HL-60 (cell line): Measurements from ENCODE around the gene COMMD7.
"Not testable (repeated sequence)": the region's sequence is repeated elsewhere in the genome, so short reads cannot be mapped to it uniquely, and the experiment has no call there.

Experiments used
- DNase-seq, 2 experiments: peaks; one replicate each; pipeline ENCODE4 v3.0.0-alpha.2; 2010 to 2020; ENCODE audit warnings: low read depth in 1 of 2, low spot score in 1 of 2
- H3K27ac ChIP-seq: fragments of 250-450 bp; sonication (Bioruptor Pico); replicated peaks from 2 replicates; pipeline ENCODE4 v1.5.1; 2020; ENCODE audit warnings: mild to moderate bottlenecking, moderate library complexity
- H3K27me3 ChIP-seq: fragments of 250-450 bp; sonication (Bioruptor Pico); 2 replicates; pipeline ENCODE4 v1.5.1; 2021; ENCODE audit warnings: mild to moderate bottlenecking, moderate library complexity; ENCODE audit not compliant: insufficient read depth, poor library complexity, severe bottlenecking
- H3K4me3 ChIP-seq: replicated peaks from 2 replicates; pipeline ENCODE4 v1.5.1; 2011; ENCODE audit warnings: mild to moderate bottlenecking, control low read depth, low read length; ENCODE audit not compliant: insufficient read depth
- GABPA ChIP-seq: IDR thresholded peaks from 2 replicates; pipeline ENCODE4 v1.6.1; 2012; ENCODE audit warnings: low read depth
- POLR2AphosphoS5 ChIP-seq: IDR thresholded peaks from 2 replicates; pipeline ENCODE4 v1.6.1; 2012; ENCODE audit warnings: low read depth
- SPI1 ChIP-seq: IDR thresholded peaks from 2 replicates; pipeline ENCODE4 v1.6.1; 2012; ENCODE audit warnings: low read depth, mild to moderate bottlenecking, borderline replicate concordance
- TF ChIP-seq, protein P1 (sequence below): IDR thresholded peaks from one replicate; pipeline ENCODE4 v1.5.1; 2011; ENCODE audit warnings: low read length, control low read depth, inconsistent platforms; ENCODE audit not compliant: insufficient read depth
- TF ChIP-seq, protein P2 (sequence below): IDR thresholded peaks from 2 replicates; pipeline ENCODE4 v1.6.1; 2012; ENCODE audit warnings: low read depth; ENCODE audit not compliant: insufficient replicate concordance

COMMD7 gene

DNA sequence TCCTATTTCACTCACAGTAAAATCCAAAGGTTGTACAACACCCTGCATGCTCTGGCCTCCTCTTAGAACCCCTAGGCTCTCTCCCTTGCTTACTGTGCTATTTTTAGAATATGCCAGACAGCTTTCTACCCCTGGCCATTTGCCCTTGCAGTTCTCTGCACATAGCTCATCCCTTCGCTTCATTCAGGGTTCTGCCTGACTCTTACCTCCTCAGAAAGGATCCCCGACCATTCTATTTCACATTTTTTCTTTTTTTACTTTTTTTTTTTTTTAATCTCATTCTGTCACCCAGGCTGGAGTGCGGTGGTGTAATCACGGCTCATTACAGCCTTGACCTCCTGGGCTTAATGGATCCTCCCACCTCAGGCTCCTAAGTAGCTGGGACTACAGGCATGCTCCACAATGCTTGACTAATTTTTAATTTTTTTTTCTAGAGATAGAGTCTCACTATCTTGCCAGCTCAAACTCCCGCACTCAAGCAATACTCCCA is 33.6 kb downstream of the COMMD7 start:
- H3K4me3 ChIP-seq, result no peak overlapping the region
- H3K27ac ChIP-seq, result no peak overlapping the region
- TF ChIP-seq GABPA (no peak), POLR2AphosphoS5 (no peak), SPI1 (no peak)
- TF ChIP-seq, protein P1, sequence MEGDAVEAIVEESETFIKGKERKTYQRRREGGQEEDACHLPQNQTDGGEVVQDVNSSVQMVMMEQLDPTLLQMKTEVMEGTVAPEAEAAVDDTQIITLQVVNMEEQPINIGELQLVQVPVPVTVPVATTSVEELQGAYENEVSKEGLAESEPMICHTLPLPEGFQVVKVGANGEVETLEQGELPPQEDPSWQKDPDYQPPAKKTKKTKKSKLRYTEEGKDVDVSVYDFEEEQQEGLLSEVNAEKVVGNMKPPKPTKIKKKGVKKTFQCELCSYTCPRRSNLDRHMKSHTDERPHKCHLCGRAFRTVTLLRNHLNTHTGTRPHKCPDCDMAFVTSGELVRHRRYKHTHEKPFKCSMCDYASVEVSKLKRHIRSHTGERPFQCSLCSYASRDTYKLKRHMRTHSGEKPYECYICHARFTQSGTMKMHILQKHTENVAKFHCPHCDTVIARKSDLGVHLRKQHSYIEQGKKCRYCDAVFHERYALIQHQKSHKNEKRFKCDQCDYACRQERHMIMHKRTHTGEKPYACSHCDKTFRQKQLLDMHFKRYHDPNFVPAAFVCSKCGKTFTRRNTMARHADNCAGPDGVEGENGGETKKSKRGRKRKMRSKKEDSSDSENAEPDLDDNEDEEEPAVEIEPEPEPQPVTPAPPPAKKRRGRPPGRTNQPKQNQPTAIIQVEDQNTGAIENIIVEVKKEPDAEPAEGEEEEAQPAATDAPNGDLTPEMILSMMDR, result no peak
- TF ChIP-seq, protein P2, sequence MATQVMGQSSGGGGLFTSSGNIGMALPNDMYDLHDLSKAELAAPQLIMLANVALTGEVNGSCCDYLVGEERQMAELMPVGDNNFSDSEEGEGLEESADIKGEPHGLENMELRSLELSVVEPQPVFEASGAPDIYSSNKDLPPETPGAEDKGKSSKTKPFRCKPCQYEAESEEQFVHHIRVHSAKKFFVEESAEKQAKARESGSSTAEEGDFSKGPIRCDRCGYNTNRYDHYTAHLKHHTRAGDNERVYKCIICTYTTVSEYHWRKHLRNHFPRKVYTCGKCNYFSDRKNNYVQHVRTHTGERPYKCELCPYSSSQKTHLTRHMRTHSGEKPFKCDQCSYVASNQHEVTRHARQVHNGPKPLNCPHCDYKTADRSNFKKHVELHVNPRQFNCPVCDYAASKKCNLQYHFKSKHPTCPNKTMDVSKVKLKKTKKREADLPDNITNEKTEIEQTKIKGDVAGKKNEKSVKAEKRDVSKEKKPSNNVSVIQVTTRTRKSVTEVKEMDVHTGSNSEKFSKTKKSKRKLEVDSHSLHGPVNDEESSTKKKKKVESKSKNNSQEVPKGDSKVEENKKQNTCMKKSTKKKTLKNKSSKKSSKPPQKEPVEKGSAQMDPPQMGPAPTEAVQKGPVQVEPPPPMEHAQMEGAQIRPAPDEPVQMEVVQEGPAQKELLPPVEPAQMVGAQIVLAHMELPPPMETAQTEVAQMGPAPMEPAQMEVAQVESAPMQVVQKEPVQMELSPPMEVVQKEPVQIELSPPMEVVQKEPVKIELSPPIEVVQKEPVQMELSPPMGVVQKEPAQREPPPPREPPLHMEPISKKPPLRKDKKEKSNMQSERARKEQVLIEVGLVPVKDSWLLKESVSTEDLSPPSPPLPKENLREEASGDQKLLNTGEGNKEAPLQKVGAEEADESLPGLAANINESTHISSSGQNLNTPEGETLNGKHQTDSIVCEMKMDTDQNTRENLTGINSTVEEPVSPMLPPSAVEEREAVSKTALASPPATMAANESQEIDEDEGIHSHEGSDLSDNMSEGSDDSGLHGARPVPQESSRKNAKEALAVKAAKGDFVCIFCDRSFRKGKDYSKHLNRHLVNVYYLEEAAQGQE, result no peak
- no peaks in the 10 kb centered on the region for H3K27me3 ChIP-seq
- no peak for DNase-seq

DNA sequence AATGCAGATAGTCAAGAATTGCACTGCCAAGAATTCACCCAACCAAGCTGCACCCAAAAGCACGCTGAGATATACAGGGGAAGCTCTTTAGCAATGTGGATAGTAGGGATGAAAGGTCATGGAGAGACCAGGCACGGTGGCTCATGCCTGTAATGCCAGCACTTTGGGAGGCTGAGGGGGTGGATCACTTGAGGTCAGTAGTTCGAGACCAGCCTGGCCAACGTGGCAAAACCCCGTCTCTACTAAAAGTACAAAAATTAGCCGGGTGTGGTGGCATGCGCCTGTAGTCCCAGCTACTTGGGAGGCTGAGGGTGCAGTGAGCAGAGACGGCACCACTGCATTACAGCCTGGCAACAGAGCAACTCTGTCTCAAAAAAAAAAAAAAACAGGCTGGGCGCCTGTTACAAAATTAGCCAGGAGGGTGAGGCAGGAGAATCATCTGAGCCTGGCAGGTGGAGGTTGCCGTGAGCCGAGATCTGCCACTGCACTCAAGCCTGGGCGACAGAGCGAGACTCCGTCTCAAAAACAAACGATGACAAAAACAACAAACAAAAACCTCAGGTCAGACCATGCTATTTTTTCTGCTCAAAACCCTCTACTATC is 34.1 kb downstream of the COMMD7 start:
- H3K4me3 ChIP-seq, DNase-seq, H3K27me3 ChIP-seq, H3K27ac ChIP-seq: not testable (repeated sequence)

DNA sequence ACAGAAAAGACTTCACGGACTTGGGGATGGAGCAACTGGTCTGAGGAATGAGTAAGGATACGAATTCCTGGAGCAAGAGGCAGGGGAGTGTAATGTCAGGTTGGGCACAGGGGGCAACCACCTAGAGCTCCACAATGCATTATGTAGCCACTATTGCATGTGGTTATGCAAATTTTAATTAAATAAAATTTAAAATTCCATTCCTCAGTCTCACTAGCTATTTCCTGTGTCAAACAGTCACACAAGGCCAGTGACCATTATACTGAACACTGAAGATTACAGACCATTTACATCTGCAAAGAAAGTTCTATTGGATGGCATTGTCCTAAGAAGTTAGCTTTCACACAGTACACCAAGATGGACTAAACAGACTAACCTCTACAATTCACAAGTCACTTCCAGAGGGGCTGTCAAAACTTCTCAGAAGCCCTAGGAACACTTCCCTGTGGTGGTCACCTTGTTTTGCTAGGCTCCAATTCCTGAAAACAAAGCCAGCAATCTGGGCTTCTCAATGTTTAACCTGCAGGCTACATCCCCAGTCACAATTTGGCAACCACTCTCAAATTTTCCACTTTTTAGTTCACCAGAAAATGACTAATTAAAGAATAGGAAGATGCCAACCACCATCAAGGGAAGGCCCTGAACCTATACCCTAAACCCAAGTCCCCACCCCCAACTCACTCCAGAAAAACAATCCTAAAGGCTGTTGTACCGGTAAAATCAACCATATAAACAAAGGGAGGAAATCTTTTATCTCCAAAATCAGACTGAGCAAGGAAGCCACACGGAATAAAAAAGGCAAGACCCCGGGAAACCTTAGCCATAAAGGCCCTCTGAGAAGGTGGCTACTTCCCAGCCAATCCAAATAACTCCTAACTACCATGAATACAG is 35.3 kb downstream of the COMMD7 start:
- Histone ChIP-seq H3K27ac (no peak overlapping the region), H3K4me3 (no peak overlapping the region)

More for the DNA sequence above, 35.3 kb downstream of the COMMD7 start:
- no peaks in the 10 kb centered on the region for H3K27me3 ChIP-seq
- no peak for DNase-seq
- TF ChIP-seq, protein P1, result no peak
- TF ChIP-seq POLR2AphosphoS5 (no peak), SPI1 (no peak), GABPA (no peak)
- TF ChIP-seq, protein P2, result no peak
